IMR-90 (cell line): Measurements from ENCODE around the gene GNAO1. TPM values are rescaled to one million over a fixed set of nuclear protein-coding genes. Genes with fewer than 3 reads are reported as not detected.

ENCODE experiments used
- ATAC-seq: fragments of 200-7000 bp; cut with Tn5 transposase; 2 replicates; pipeline ENCODE4 v1.9.1; 2020; ENCODE audit warnings: low read depth, mild to moderate bottlenecking, moderate library complexity
- BruUV-seq: library from RNA; stranded (reverse); fragments of 400-500 nt; replicated peaks from 2 replicates; lab custom pipeline; 2021; lab: Mats Ljungman, UMichigan
- CTCF ChIA-PET: fragments of 300-600 bp; formaldehyde crosslinking; extraction: SDS; loops from one replicate; lab custom pipeline; 2021; ENCODE audit warnings: antibody characterized with exemption; lab: Yijun Ruan, JAX
- POLR2A ChIA-PET: fragments of 300-600 bp; sonication (Branson Sonifier 250); formaldehyde crosslinking; loops from one replicate; lab custom pipeline; 2022; ENCODE audit warnings: antibody characterized with exemption; ENCODE audit not compliant: unreplicated experiment; lab: Charles Lee
- DNase-seq: peaks from one replicate; pipeline ENCODE4 v3.0.0; 2013
- H2AFZ ChIP-seq: replicated peaks from 2 replicates; pipeline ENCODE3; 2013; ENCODE audit warnings: low read length, mild to moderate bottlenecking; ENCODE audit not compliant: poor library complexity
- H2AK5ac ChIP-seq: 2 replicates; pipeline ENCODE4 v1.6.1; 2013; ENCODE audit warnings: low read depth, low read length, inconsistent platforms
- H2AK9ac ChIP-seq: replicated peaks from 2 replicates; pipeline ENCODE3; 2013; ENCODE audit warnings: mild to moderate bottlenecking, low read depth, low read length, moderate library complexity; ENCODE audit not compliant: poor library complexity
- H2BK120ac ChIP-seq: 2 replicates; pipeline ENCODE4 v1.6.1; 2013; ENCODE audit warnings: low read depth, low read length, inconsistent platforms
- H2BK15ac ChIP-seq: 3 replicates; pipeline ENCODE4 v1.6.1; 2013; ENCODE audit warnings: low read depth, low read length, inconsistent platforms
- H2BK20ac ChIP-seq: 2 replicates; pipeline ENCODE4 v1.6.1; 2013; ENCODE audit warnings: low read depth, mild to moderate bottlenecking, inconsistent platforms, low read length, moderate library complexity
- H2BK5ac ChIP-seq: 2 replicates; pipeline ENCODE4 v1.6.1; 2013; ENCODE audit warnings: mild to moderate bottlenecking, low read depth, low read length, inconsistent platforms; ENCODE audit not compliant: poor library complexity, severe bottlenecking
- H3K14ac ChIP-seq: replicated peaks from 2 replicates; pipeline ENCODE4 v1.6.1; 2013; ENCODE audit warnings: low read depth, low read length, inconsistent platforms
- H3K18ac ChIP-seq: 2 replicates; pipeline ENCODE4 v1.6.1; 2013; ENCODE audit warnings: low read depth, low read length, control low read depth
- H3K23ac ChIP-seq: 2 replicates; pipeline ENCODE4 v1.6.1; 2013; ENCODE audit warnings: low read depth, low read length, inconsistent platforms
- H3K27ac ChIP-seq: 2 replicates; pipeline ENCODE4 v1.5.1; 2013; ENCODE audit warnings: mild to moderate bottlenecking, control low read depth, low read length; ENCODE audit not compliant: insufficient read depth
- H3K27me3 ChIP-seq: 2 replicates; pipeline ENCODE4 v1.6.1; 2013; ENCODE audit warnings: low read length; ENCODE audit not compliant: control insufficient read depth, insufficient read depth
- H3K36me3 ChIP-seq: 2 replicates; pipeline ENCODE4 v1.6.1; 2013; ENCODE audit warnings: low read length, mixed read lengths; ENCODE audit not compliant: control insufficient read depth, insufficient read depth
- H3K4ac ChIP-seq: 2 replicates; pipeline ENCODE4 v1.6.1; 2013; ENCODE audit warnings: low read depth, low read length, inconsistent platforms
- H3K4me1 ChIP-seq: 2 replicates; pipeline ENCODE4 v1.6.1; 2013; ENCODE audit warnings: low read length, mixed read lengths; ENCODE audit not compliant: control insufficient read depth, insufficient read depth
- H3K4me2 ChIP-seq: 2 replicates; pipeline ENCODE4 v1.6.1; 2013; ENCODE audit warnings: low read depth, mild to moderate bottlenecking, control low read depth, low read length, moderate library complexity
- H3K4me3 ChIP-seq: 2 replicates; pipeline ENCODE4 v1.5.1; 2013; ENCODE audit warnings: low read depth, mild to moderate bottlenecking, control low read depth, low read length, moderate library complexity; ENCODE audit not compliant: insufficient read depth
- H3K56ac ChIP-seq: 2 replicates; pipeline ENCODE4 v1.6.1; 2013; ENCODE audit warnings: low read length, inconsistent platforms; ENCODE audit not compliant: insufficient read depth; ENCODE audit errors: extremely low read depth
- H3K79me1 ChIP-seq, 2 experiments: 2 replicates each; pipeline ENCODE4 v1.6.1; 2013; ENCODE audit warnings: low read length in 2 of 2, inconsistent platforms in 1 of 2, low read depth in 1 of 2
- H3K9ac ChIP-seq: 2 replicates; pipeline ENCODE4 v1.6.1; 2013; ENCODE audit warnings: low read depth, low read length, control low read depth
- H3K9me1 ChIP-seq: 2 replicates; pipeline ENCODE4 v1.6.1; 2013; ENCODE audit warnings: low read length, inconsistent platforms; ENCODE audit not compliant: insufficient read depth
- H3K9me3 ChIP-seq: 2 replicates; pipeline ENCODE4 v1.6.1; 2013; ENCODE audit warnings: low read length; ENCODE audit not compliant: control insufficient read depth, insufficient read depth
- H4K20me1 ChIP-seq: 2 replicates; pipeline ENCODE4 v1.6.1; 2013; ENCODE audit warnings: low read length, inconsistent platforms; ENCODE audit not compliant: insufficient read depth
- H4K5ac ChIP-seq: 2 replicates; pipeline ENCODE4 v1.6.1; 2013; ENCODE audit warnings: mild to moderate bottlenecking, low read depth, low read length, control low read depth
- H4K8ac ChIP-seq, 2 experiments: 2 replicates each; pipeline ENCODE4 v1.6.1; 2013; ENCODE audit warnings: low read depth in 2 of 2, low read length in 2 of 2, control low read depth in 1 of 2, inconsistent platforms in 1 of 2
- H4K91ac ChIP-seq: 2 replicates; pipeline ENCODE4 v1.6.1; 2013; ENCODE audit warnings: low read depth, low read length, inconsistent platforms; ENCODE audit not compliant: insufficient read depth
- CTCF ChIP-seq: conservative IDR thresholded peaks from 2 replicates; pipeline ENCODE4 v1.5.1; 2012; ENCODE audit warnings: mild to moderate bottlenecking, low read depth, low read length, improper control_type of control experiment
- MAFK ChIP-seq: IDR thresholded peaks from 2 replicates; pipeline ENCODE4 v1.6.1; 2012; ENCODE audit warnings: low read depth, low read length, improper control_type of control experiment
- POLR2A ChIP-seq: IDR thresholded peaks from 2 replicates; pipeline ENCODE4 v1.6.1; 2012; ENCODE audit warnings: mild to moderate bottlenecking, low read depth, low read length
- SMC3 ChIP-seq: fragments of 150-350 bp; IDR thresholded peaks from 2 replicates; pipeline ENCODE4 v1.6.1; 2016; ENCODE audit warnings: low read depth, mild to moderate bottlenecking, antibody characterized with exemption, low read length, moderate library complexity
- WGBS, 2 experiments: methylation state at CpG; one replicate each; pipeline versions ENCODE4 v1.1.5 to v1.1.7; 2013; ENCODE audit warnings: missing lambda C conversion rate in 2 of 2; ENCODE audit not compliant: insufficient read length in 1 of 2; ENCODE audit errors: extremely low coverage in 2 of 2; 5-methylcytosine and 5-hydroxymethylcytosine counted together
- dilution Hi-C: fragments of 300-500 bp; cut with HindIII; formaldehyde crosslinking; loops from one replicate; pipeline ENCODE4 v1.14.3; 2018; ENCODE audit warnings: low sequenced_read_pairs; ENCODE audit not compliant: unreplicated experiment
- in situ Hi-C: fragments of 300-500 bp; cut with MboI; formaldehyde crosslinking; loops from 3 replicates; pipeline ENCODE4 v1.14.3; 2019; ENCODE audit warnings: low sequenced_read_pairs, inconsistent platforms, mixed read lengths
- intact Hi-C: fragments of 100-400 bp; cut with micrococcal nuclease; formaldehyde crosslinking; loops from 2 replicates; pipeline ENCODE4 v1.10.0; 2022
- polyA plus RNA-seq, 3 experiments: library from polyadenylated mRNA; depleted of rRNA; stranded (reverse); fragments of >200 nt; gene quantifications; 2 replicates each; pipeline ENCODE4 v1.2.3, GENCODE V29; 2012; ENCODE audit warnings: low replicate concordance in 1 of 3
- total RNA-seq: library from RNA; depleted of rRNA; stranded (reverse); fragments of >200 nt; gene quantifications from 2 replicates; pipeline ENCODE4 v1.2.3, GENCODE V29; 2012
- TF ChIP-seq, protein P1 (sequence below): fragments of 150-350 bp; IDR thresholded peaks from 2 replicates; pipeline ENCODE4 v1.6.1; 2016; ENCODE audit warnings: low read depth, mild to moderate bottlenecking, low read length, moderate library complexity, borderline replicate concordance

Gene GNAO1
- total and polyA plus RNA-seq, 2 of the 4 experiments (the other 2 are of a cell fraction) = under 0.01 to 0.07 TPM

DNA sequence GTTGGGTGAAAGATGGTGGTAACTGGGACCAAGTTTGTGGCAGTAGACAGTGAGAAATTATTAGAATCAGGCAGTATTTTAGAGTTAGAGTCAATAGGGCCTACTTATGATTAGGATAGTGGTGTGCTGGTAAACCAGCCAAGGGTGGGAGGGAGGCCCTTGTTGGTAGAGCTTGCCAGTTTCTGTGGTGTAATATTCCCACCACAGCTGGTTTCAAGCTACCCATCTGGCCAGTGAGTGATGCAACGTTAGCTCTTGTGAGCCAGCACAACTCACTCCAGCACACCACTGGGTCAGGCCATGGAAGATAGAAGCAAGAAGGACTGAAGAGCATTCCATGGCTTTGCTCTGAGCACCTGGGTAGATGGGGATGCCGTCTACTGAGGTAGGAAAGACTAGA lies 34.9 kb downstream of the GNAO1 start:
- no peaks in the 10 kb centered on the region for H3K9me1 ChIP-seq
- H2BK5ac ChIP-seq = no peak overlapping the region
- no peak overlapping the region for H3K56ac ChIP-seq
- no peaks in the 10 kb centered on the region for H3K36me3 ChIP-seq
- no peak overlapping the region for H4K5ac ChIP-seq
- H3K23ac ChIP-seq = no peak overlapping the region
- no peak overlapping the region for H3K4me2 ChIP-seq
- no peak overlapping the region for H2BK15ac ChIP-seq
- no peak overlapping the region for H3K4ac ChIP-seq
- intact Hi-C loops (no loop called here), in situ Hi-C loops (no loop called here), dilution Hi-C loops (no loop called here)
- no peaks in the 10 kb centered on the region for H3K4me1 ChIP-seq
- no peak overlapping the region for H3K14ac ChIP-seq
- H3K18ac ChIP-seq = no peak overlapping the region
- no peak overlapping the region for H2AFZ ChIP-seq
- ChIA-PET POLR2A (no interaction called here), CTCF (interaction anchor here (1.2 kb wide), 1 partner anchor 8 kb away, joined by 3 read pairs; no protein-coding TSS in a partner anchor)
- ATAC-seq (no peak), DNase-seq (no peak)
- BruUV-seq = no TSS peak
- no peak overlapping the region for H3K9ac ChIP-seq
- no peak overlapping the region for H4K8ac ChIP-seq
- no peak for TF ChIP-seq POLR2A
- TF ChIP-seq CTCF = no peak
- no peak for TF ChIP-seq MAFK
- no peak for TF ChIP-seq SMC3
- TF ChIP-seq, protein P1, sequence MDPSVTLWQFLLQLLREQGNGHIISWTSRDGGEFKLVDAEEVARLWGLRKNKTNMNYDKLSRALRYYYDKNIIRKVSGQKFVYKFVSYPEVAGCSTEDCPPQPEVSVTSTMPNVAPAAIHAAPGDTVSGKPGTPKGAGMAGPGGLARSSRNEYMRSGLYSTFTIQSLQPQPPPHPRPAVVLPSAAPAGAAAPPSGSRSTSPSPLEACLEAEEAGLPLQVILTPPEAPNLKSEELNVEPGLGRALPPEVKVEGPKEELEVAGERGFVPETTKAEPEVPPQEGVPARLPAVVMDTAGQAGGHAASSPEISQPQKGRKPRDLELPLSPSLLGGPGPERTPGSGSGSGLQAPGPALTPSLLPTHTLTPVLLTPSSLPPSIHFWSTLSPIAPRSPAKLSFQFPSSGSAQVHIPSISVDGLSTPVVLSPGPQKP = no peak
- H3K27ac ChIP-seq = no peak overlapping the region
- no peaks in the 10 kb centered on the region for H4K20me1 ChIP-seq
- no peak overlapping the region for H3K4me3 ChIP-seq
- no peaks in the 10 kb centered on the region for H3K79me1 ChIP-seq
- H4K91ac ChIP-seq = no peak overlapping the region
- H2BK20ac ChIP-seq = no peak overlapping the region
- H3K27me3 ChIP-seq = no peaks in the 10 kb centered on the region; the same call in 1 of the 2 replicates
- H2AK5ac ChIP-seq = no peak overlapping the region
- no CpG with 5 or more reads among the region's 2 CpGs for WGBS, 2 experiments
- no peak overlapping the region for H2BK120ac ChIP-seq
- H3K9me3 ChIP-seq = no peaks in the 10 kb centered on the region
- no peak overlapping the region for H2AK9ac ChIP-seq
